Effector CD8-positive, alpha-beta T cell (primary cell): ENCODE results near the gene UGCG.
"Not testable (repeated sequence)": the region's sequence is repeated elsewhere in the genome, so short reads cannot be mapped to it uniquely, and the experiment has no call there.

Experiments
- DNase-seq: peaks from one replicate; lab custom pipeline; 2025; lab: John Stamatoyannopoulos, UW

UGCG gene

GRCh38 chr9:111919875-111920274, 23.3 kb downstream of the UGCG start:
- no peak for DNase-seq

GRCh38 chr9:111920531-111920930, 23.9 kb downstream of the UGCG start:
- no peak for DNase-seq

- no peak for DNase-seq
Observed at GRCh38 chr9:111922324-111923013, 25.9 kb downstream of the UGCG start.

- no peak for DNase-seq
Observed at GRCh38 chr9:111924281-111924680, 27.7 kb downstream of the UGCG start.

- DNase-seq = no peak
Observed at GRCh38 chr9:111925017-111925770, 28.6 kb downstream of the UGCG start.

GRCh38 chr9:111925784-111926183, 29.2 kb downstream of the UGCG start:
- no peak for DNase-seq

- peak; percentile 29 for DNase-seq
Observed at GRCh38 chr9:111926421-111926875, 29.8 kb downstream of the UGCG start.

- DNase-seq = no peak
Observed at GRCh38 chr9:111928359-111928720, 31.7 kb downstream of the UGCG start.

- DNase-seq = no peak
Observed at GRCh38 chr9:111934747-111935146, 38.1 kb downstream of the UGCG start.

GRCh38 chr9:111936391-111936790, 39.8 kb downstream of the UGCG start:
- no peak for DNase-seq

GRCh38 chr9:111937301-111937700, 40.7 kb downstream of the UGCG start:
- no peak for DNase-seq

GRCh38 chr9:111937781-111938426, 41.3 kb downstream of the UGCG start:
- DNase-seq = no peak

GRCh38 chr9:111938427-111938800, 41.8 kb downstream of the UGCG start:
- DNase-seq = no peak

- no peak for DNase-seq
Observed at GRCh38 chr9:111939322-111939721, 42.7 kb downstream of the UGCG start.

GRCh38 chr9:111940697-111941096, 44.1 kb downstream of the UGCG start:
- no peak for DNase-seq

- DNase-seq = no peak
Observed at GRCh38 chr9:111943200-111943599, 46.6 kb downstream of the UGCG start.

GRCh38 chr9:111943746-111944145, 47.1 kb downstream of the UGCG start:
- no peak for DNase-seq

- DNase-seq = no peak
Observed at GRCh38 chr9:111944241-111944866, 47.7 kb downstream of the UGCG start.

- DNase-seq = no peak
Observed at GRCh38 chr9:111945216-111945615, 48.6 kb downstream of the UGCG start.

- not testable (repeated sequence) for DNase-seq
Observed at GRCh38 chr9:111948109-111948508, 51.5 kb downstream of the UGCG start.

- no peak for DNase-seq
Observed at GRCh38 chr9:111948951-111949350, 52.3 kb downstream of the UGCG start.

- no peak for DNase-seq
Observed at GRCh38 chr9:111949919-111950318, 53.3 kb downstream of the UGCG start.

GRCh38 chr9:111952559-111952958, 55.9 kb downstream of the UGCG start:
- no peak for DNase-seq
